GM10248 (cell line): ENCODE data around the gene IGF2R.
"Not testable (repeated sequence)": the region's sequence is repeated elsewhere in the genome, so short reads cannot be mapped to it uniquely, and the experiment has no call there.

ENCODE experiments used
- CTCF ChIA-PET: fragments of 300-600 bp; sonication (Branson Sonifier 250); formaldehyde crosslinking; extraction: SDS; loops from one replicate; lab custom pipeline; 2021; ENCODE audit warnings: antibody characterized with exemption; lab: Yijun Ruan, JAX
- POLR2A ChIA-PET: fragments of 350-650 bp; sonication (Branson Sonifier 250); formaldehyde crosslinking; extraction: SDS; loops from one replicate; lab custom pipeline; 2020; ENCODE audit warnings: antibody characterized with exemption; lab: Yijun Ruan, JAX
- DNase-seq: peaks from one replicate; pipeline ENCODE4 v3.0.0; 2012; ENCODE audit errors: extremely low spot score
- TF ChIP-seq, protein P1 (sequence below): IDR thresholded peaks from 2 replicates; pipeline ENCODE4 v1.5.1; 2012; ENCODE audit warnings: mild to moderate bottlenecking, low read depth; ENCODE audit errors: extremely low read depth, missing control alignments, control extremely low read depth

The IGF2R gene

DNA sequence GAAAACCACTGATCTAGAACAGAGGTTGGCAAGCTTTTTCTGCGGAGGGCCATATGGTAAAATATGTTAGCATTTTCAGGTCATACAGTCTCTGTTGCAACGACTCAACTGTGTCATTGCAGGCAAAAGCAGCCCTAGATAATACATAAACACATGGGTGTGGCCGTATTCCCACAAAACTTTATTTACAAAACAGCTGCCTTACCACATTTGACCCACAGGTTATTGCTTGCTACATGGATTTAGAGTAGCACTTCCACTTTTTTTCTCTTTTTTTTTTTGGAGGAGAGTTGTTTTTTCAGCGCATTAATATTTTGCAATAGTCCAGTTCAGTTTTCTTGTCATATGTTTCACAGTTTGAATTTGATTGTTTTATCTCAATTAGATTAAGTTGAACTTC is 2.5 kb upstream of the IGF2R start:
- no peak for DNase-seq
- CTCF ChIA-PET, result interaction anchor here (0.8 to 1.3 kb wide), 3 partner anchors 10 to 197 kb away, joined by 3 read pairs; no protein-coding TSS in a partner anchor
- TF ChIP-seq, protein P1, sequence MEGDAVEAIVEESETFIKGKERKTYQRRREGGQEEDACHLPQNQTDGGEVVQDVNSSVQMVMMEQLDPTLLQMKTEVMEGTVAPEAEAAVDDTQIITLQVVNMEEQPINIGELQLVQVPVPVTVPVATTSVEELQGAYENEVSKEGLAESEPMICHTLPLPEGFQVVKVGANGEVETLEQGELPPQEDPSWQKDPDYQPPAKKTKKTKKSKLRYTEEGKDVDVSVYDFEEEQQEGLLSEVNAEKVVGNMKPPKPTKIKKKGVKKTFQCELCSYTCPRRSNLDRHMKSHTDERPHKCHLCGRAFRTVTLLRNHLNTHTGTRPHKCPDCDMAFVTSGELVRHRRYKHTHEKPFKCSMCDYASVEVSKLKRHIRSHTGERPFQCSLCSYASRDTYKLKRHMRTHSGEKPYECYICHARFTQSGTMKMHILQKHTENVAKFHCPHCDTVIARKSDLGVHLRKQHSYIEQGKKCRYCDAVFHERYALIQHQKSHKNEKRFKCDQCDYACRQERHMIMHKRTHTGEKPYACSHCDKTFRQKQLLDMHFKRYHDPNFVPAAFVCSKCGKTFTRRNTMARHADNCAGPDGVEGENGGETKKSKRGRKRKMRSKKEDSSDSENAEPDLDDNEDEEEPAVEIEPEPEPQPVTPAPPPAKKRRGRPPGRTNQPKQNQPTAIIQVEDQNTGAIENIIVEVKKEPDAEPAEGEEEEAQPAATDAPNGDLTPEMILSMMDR, result no peak
- POLR2A ChIA-PET, result no interaction called here

DNA sequence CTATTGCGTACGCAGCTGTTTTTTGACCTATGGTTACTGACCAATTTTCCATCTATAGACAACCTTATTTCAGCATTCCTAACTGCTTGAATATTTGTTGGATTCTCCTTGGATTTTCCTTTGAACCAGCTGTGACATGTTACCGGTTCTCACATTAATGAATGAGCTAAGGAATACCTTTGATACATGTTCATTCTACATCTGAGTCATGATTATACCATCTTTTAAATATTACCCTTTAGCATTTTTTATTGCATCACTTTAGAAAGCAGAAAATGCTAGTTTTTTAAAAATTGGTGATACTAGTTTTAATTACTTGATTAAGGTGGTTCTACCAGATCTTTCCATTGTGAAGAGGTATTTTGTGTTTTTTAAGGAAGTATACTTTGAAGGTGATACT is 1.9 kb upstream of the IGF2R start:
- TF ChIP-seq, protein P1, result no peak
- CTCF ChIA-PET, result interaction anchor here (1.2 to 1.7 kb wide), 4 partner anchors 9 to 61 kb away, joined by 3 to 7 read pairs (median 5); no protein-coding TSS in a partner anchor
- no peak for DNase-seq
- POLR2A ChIA-PET, result no interaction called here

DNA sequence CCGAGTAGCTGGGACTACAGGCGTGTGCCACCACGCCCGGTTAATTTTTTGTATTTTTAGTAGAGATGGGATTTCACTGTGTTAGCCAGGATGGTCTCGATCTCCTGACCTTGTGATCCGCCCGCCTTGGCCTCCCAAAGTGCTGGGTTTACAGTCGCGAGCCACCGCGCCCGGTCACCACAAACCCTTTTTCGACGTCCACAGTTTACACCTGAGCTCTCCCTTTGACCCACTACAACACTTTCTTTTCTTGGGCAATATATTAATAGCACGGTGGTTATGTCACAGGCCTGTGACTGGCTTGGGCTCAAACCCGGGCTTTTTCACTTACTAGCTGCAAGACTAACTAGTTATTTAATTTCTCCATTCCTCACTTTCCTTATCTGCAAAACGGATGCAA is 1.3 kb upstream of the IGF2R start:
- POLR2A ChIA-PET, DNase-seq: not testable (repeated sequence)
- CTCF ChIA-PET, result interaction anchor here (0.7 to 1.7 kb wide), 7 partner anchors 11 to 131 kb away, joined by 3 to 7 read pairs (median 3); no protein-coding TSS in a partner anchor

DNA sequence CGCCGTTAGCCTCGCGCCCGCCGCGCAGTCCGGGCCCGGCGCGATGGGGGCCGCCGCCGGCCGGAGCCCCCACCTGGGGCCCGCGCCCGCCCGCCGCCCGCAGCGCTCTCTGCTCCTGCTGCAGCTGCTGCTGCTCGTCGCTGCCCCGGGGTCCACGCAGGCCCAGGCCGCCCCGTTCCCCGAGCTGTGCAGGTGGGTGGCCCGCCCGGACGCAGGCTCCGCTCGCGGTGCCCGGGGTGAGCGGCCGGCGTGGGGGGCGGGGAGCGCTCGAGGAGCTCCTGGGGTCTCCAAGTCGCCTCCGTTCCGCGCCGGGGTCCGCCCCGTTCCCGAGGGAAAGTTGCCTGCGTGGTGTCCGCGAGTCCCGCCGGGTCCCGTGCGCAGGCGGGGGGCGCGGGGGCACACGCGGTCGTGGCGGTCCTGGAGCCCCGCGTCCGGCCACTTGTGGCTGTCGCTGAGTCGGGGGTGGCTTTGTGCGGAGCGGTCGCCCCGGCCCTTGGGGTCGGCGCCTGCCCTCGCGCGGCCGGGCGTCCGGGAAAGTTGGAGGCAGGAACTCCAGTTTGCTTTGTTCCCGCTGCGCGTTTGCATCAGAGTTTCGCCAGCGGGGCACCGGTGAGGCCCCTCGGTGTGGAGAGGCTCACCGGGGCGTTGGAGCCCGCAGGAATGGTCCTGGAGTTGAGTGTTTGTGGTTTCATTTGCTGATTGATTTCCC is 476 bp downstream of the IGF2R start:
- peak; percentile 35 for DNase-seq
- CTCF ChIA-PET, result interaction anchor here (1.0 to 1.6 kb wide), 2 partner anchors 9 to 10 kb away, joined by 3 to 6 read pairs; no protein-coding TSS in a partner anchor
- POLR2A ChIA-PET, result interaction anchor here (0.9 to 1.4 kb wide), 4 partner anchors 9 to 179 kb away, joined by 4 read pairs; partner anchors contain the start of genes MRPL18 and TCP1
- TF ChIP-seq, protein P1, result no peak

DNA sequence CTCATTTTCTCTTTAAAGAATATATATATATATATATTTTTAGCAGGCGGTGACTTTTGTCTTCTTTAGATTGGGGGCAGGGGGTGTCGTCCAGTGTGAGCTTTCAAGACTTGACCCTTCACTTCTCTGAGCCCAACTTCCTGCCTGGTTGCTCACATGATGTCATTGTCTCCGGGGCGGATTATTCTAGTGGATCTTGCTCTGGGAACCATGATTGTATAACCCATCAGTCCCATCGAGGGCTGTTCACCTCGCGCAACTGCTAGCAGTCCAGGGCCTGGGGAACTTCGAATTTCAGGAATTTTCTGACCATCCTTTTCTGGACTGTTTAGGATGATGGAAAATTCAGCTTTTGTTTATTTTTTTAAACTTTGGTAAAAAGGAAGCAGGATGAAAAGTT is 1.0 kb downstream of the IGF2R start:
- TF ChIP-seq, protein P1, result no peak
- DNase-seq, result peak; percentile 59
- ChIA-PET POLR2A (interaction anchor here (0.9 to 1.4 kb wide), 4 partner anchors 9 to 180 kb away, joined by 4 read pairs; partner anchors contain the start of genes MRPL18 and TCP1), CTCF (interaction anchor here (0.9 to 1.6 kb wide), 3 partner anchors 9 to 12 kb away, joined by 3 to 6 read pairs (median 4); no protein-coding TSS in a partner anchor)

DNA sequence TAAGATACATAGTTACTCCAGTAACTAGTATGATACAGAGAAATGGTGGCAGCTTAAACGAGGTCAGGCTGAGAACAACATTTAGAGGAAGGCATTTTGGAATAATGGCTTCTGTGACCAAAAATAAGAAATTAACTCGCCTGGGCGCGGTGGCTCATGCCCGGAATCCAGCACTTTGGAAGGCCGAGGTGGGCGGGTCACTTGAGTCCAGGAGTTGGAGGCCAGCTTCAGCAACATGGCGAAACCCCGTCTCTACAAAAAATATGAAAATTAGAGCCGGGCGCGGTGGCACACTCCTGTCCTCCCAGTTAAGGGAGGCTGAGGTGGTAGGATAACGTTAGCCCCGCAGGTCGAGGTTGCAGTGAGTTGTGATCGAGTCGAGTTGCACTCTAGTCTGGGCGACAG is 1.8 kb downstream of the IGF2R start:
- CTCF ChIA-PET, result interaction anchor here (0.9 to 1.6 kb wide), 2 partner anchors 8 to 11 kb away, joined by 4 to 6 read pairs; no protein-coding TSS in a partner anchor
- TF ChIP-seq, protein P1, result no peak
- no peak for DNase-seq
- POLR2A ChIA-PET, result interaction anchor here (0.9 to 1.4 kb wide), 2 partner anchors 10 to 181 kb away, joined by 4 read pairs; partner anchors contain the start of genes MRPL18 and TCP1
